Measurements from ENCODE around the gene TMEM234. TPM values are rescaled to one million over a fixed set of nuclear protein-coding genes. Genes with fewer than 3 reads are reported as not detected.

TMEM234 gene
- total and polyA plus RNA-seq, 2 of the 13 experiments (the other 11 are each of a cell fraction or from before 2014, with no cell fraction given), result 6.1 to 9.0 TPM

DNA sequence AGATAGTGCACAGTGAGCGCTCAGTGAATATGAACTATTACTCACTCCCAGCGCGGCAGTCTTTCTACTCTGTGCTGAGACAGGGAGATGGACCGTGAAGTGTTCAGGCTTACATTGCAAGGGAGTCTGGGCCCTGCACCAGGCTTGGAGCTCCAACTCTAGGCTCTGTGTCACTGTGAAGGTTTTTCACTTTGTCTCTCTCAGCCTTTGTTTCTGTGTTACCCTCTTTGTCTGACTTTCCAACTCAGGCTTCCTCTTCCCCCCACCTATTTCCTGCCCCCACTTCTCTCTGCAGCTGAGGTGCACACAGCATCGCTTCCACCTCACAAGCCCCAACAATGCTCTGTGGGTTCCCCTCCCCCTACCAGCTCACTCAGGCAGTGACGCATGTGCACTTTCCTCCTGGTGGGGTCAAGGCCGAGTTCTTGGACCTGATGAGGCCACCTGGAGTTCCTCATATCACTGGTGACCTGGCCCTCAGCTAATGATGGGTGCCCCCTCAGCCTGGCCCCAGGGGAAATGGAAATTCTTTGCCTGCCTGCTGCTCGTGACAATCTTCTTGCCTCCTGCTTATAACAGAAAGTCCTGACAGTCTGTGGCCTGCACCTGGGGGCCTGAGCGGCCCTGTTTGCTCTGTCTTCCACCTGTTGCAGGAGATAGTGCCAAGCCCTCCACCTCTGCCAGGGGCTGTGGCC is 27.8 kb upstream of the TMEM234 start (continued):
- TF ChIP-seq ZNF652 (CRISPR knock-in tag; IDR thresholded peaks at IDR 0.05; ENCODE audit: borderline replicate concordance, low read depth) (peak; percentile 43; the same call in 1 of the 2 replicates), MTA3 (CRISPR knock-in tag; IDR thresholded peaks at IDR 0.05) (no peak), IKZF1 (IDR thresholded peaks at IDR 0.05) (no peak), CBX1 (IDR thresholded peaks at IDR 0.05; ENCODE audit: low read depth) (peak; percentile 23), MED8 (CRISPR knock-in tag; IDR thresholded peaks at IDR 0.05; ENCODE audit: insufficient replicate concordance) (no peak), MLLT10 (CRISPR knock-in tag; IDR thresholded peaks at IDR 0.05) (no peak), ZNF274 (CRISPR knock-in tag; IDR thresholded peaks at IDR 0.05) (no peak), CREM (IDR thresholded peaks at IDR 0.05) (peak; percentile 83), CREM (CRISPR knock-in tag; IDR thresholded peaks at IDR 0.05) (no peak), RBFOX2 (IDR thresholded peaks at IDR 0.05; ENCODE audit: low read depth, low read length) (no peak), ZNF30 (CRISPR knock-in tag; IDR thresholded peaks at IDR 0.05) (no peak), ATF1 (CRISPR knock-in tag; IDR thresholded peaks at IDR 0.05) (peak; percentile 77), HMG20A (CRISPR knock-in tag; IDR thresholded peaks at IDR 0.05; ENCODE audit: borderline replicate concordance) (peak; percentile 89)
- TF ChIP-seq, protein P1, sequence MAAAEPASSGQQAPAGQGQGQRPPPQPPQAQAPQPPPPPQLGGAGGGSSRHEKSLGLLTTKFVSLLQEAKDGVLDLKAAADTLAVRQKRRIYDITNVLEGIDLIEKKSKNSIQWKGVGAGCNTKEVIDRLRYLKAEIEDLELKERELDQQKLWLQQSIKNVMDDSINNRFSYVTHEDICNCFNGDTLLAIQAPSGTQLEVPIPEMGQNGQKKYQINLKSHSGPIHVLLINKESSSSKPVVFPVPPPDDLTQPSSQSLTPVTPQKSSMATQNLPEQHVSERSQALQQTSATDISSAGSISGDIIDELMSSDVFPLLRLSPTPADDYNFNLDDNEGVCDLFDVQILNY (CRISPR knock-in tag; conservative IDR thresholded peaks at IDR 0.05), result no peak
- TF ChIP-seq, protein P2, sequence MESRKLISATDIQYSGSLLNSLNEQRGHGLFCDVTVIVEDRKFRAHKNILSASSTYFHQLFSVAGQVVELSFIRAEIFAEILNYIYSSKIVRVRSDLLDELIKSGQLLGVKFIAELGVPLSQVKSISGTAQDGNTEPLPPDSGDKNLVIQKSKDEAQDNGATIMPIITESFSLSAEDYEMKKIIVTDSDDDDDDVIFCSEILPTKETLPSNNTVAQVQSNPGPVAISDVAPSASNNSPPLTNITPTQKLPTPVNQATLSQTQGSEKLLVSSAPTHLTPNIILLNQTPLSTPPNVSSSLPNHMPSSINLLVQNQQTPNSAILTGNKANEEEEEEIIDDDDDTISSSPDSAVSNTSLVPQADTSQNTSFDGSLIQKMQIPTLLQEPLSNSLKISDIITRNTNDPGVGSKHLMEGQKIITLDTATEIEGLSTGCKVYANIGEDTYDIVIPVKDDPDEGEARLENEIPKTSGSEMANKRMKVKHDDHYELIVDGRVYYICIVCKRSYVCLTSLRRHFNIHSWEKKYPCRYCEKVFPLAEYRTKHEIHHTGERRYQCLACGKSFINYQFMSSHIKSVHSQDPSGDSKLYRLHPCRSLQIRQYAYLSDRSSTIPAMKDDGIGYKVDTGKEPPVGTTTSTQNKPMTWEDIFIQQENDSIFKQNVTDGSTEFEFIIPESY (CRISPR knock-in tag; IDR thresholded peaks at IDR 0.05), result no peak
- TF ChIP-seq, protein P3, sequence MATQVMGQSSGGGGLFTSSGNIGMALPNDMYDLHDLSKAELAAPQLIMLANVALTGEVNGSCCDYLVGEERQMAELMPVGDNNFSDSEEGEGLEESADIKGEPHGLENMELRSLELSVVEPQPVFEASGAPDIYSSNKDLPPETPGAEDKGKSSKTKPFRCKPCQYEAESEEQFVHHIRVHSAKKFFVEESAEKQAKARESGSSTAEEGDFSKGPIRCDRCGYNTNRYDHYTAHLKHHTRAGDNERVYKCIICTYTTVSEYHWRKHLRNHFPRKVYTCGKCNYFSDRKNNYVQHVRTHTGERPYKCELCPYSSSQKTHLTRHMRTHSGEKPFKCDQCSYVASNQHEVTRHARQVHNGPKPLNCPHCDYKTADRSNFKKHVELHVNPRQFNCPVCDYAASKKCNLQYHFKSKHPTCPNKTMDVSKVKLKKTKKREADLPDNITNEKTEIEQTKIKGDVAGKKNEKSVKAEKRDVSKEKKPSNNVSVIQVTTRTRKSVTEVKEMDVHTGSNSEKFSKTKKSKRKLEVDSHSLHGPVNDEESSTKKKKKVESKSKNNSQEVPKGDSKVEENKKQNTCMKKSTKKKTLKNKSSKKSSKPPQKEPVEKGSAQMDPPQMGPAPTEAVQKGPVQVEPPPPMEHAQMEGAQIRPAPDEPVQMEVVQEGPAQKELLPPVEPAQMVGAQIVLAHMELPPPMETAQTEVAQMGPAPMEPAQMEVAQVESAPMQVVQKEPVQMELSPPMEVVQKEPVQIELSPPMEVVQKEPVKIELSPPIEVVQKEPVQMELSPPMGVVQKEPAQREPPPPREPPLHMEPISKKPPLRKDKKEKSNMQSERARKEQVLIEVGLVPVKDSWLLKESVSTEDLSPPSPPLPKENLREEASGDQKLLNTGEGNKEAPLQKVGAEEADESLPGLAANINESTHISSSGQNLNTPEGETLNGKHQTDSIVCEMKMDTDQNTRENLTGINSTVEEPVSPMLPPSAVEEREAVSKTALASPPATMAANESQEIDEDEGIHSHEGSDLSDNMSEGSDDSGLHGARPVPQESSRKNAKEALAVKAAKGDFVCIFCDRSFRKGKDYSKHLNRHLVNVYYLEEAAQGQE (IDR thresholded peaks at IDR 0.05; ENCODE audit: borderline replicate concordance in 1 of 2, low read depth in 1 of 2, low read length in 2 of 2), result peak in 1 of 2 experiments; percentile 50; a peak in 1 of 4 replicates
- TF ChIP-seq, protein P4, sequence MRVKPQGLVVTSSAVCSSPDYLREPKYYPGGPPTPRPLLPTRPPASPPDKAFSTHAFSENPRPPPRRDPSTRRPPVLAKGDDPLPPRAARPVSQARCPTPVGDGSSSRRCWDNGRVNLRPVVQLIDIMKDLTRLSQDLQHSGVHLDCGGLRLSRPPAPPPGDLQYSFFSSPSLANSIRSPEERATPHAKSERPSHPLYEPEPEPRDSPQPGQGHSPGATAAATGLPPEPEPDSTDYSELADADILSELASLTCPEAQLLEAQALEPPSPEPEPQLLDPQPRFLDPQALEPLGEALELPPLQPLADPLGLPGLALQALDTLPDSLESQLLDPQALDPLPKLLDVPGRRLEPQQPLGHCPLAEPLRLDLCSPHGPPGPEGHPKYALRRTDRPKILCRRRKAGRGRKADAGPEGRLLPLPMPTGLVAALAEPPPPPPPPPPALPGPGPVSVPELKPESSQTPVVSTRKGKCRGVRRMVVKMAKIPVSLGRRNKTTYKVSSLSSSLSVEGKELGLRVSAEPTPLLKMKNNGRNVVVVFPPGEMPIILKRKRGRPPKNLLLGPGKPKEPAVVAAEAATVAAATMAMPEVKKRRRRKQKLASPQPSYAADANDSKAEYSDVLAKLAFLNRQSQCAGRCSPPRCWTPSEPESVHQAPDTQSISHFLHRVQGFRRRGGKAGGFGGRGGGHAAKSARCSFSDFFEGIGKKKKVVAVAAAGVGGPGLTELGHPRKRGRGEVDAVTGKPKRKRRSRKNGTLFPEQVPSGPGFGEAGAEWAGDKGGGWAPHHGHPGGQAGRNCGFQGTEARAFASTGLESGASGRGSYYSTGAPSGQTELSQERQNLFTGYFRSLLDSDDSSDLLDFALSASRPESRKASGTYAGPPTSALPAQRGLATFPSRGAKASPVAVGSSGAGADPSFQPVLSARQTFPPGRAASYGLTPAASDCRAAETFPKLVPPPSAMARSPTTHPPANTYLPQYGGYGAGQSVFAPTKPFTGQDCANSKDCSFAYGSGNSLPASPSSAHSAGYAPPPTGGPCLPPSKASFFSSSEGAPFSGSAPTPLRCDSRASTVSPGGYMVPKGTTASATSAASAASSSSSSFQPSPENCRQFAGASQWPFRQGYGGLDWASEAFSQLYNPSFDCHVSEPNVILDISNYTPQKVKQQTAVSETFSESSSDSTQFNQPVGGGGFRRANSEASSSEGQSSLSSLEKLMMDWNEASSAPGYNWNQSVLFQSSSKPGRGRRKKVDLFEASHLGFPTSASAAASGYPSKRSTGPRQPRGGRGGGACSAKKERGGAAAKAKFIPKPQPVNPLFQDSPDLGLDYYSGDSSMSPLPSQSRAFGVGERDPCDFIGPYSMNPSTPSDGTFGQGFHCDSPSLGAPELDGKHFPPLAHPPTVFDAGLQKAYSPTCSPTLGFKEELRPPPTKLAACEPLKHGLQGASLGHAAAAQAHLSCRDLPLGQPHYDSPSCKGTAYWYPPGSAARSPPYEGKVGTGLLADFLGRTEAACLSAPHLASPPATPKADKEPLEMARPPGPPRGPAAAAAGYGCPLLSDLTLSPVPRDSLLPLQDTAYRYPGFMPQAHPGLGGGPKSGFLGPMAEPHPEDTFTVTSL (CRISPR knock-in tag; IDR thresholded peaks at IDR 0.05; ENCODE audit: borderline replicate concordance), result peak; percentile 73; the same call in 1 of the 2 replicates
- TF ChIP-seq, protein P5, sequence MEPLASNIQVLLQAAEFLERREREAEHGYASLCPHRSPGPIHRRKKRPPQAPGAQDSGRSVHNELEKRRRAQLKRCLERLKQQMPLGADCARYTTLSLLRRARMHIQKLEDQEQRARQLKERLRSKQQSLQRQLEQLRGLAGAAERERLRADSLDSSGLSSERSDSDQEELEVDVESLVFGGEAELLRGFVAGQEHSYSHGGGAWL (CRISPR knock-in tag; IDR thresholded peaks at IDR 0.05), result no peak
